HL-60/S4 treated with retinoic acid at 250 ng/mL for 4 days and 3 days (cell line): Measurements from ENCODE around the gene RDH13.
"Not testable (repeated sequence)": the region's sequence is repeated elsewhere in the genome, so short reads cannot be mapped to it uniquely, and the experiment has no call there.

Experiments used
- in situ Hi-C: fragments of 300-500 bp; cut with MboI; formaldehyde crosslinking; loops from 2 replicates; pipeline ENCODE4 v1.7.0; 2022; ENCODE audit warnings: low sequenced_read_pairs

RDH13 gene

DNA sequence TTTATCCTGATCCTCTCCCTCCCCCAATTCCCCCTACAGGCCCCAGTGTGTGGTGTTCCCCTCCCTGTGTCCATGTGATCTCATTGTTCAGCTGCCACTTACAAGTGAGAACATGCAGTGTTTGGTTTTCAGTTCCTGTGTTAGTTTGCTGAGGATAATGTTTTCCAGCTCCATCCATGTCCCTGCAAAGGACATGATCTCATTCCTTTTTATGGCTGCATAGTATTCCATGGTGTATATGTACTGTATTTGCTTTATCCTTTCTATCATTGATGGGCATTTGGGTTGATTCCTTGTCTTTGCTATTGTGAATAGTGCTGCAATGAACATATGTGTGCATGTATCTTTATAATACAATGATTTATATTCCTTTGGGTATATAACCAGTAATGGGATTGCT, 42.6 kb downstream of the RDH13 start:
- in situ Hi-C loops, result not testable (repeated sequence)

DNA sequence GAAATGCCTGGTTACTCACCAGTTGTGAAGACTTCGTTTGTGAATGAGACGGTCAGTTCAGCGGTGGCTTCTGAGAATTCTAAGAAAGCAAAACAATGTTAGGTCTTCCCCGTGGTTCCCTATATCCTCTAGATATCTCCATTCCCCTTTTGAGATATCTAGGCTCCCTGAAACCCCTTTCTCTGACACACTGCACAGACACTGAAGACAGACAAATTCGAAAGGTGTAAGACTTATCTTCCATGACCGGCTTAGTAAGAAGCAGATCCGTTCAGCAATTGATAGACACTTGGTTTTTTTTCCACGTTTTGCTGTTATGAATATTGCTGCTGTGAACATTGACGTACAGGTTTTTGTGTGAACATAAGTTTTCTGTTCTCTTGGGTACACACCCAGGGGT, 44.3 kb downstream of the RDH13 start:
- in situ Hi-C loops, result no loop called here

DNA sequence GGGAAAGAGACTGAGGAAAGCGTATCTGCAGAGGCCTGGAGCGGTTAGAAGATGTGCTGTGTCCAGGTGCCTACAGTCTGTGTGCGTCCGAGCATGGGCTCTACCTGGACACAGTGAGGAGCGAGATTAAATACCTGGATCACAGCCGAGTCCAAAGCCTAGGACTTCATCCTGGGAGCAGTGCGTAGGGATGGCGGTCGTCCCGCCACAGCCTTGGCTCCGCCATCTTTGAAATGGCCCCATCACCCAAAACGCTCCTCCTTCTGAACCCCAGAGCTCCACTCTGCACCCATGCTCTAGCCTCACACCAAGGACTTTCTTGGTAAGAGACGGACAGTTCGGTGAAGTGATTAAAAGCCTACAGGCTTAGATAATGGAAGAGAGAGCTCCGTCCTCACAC, 44.7 kb downstream of the RDH13 start:
- in situ Hi-C loops, result no loop called here

DNA sequence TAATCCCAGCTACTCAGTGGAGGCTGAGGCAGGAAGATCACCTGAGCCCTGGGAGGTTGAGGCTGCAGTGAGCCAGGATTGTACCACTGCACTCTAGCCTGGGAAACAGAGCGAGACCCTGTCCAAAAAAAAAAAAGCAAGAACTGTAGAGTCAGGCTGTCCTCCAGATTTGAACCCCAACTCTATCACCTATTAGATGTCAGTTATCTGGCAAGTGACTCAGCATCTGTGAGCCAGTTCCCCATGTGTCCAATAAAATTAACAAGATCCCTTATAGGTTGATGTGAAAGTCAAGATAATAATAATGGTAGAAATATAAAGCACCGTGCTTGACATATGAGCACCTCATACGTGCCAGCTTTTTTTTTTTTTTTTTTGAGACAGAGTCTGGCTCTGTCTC, 46.9 kb downstream of the RDH13 start:
- in situ Hi-C loops, result no loop called here

DNA sequence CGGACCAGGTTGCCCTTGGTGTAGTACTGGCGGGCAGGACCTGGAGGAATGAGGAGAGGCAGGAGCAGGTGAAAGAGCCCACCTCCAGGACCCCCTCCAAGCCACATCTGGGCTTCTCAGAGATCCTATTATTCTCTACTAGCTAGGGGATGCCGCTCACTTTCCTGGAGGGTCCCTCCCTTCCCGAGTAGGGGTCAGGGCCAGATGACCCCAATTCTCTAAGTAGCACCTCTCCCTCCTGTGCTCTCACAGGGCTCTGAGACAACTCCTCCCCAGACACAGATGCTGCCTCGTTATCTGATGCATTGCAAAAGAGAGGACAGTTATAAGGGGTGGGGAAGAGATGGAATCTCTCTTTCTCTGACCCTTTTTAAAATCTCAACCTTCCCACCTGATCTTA, 47.8 kb downstream of the RDH13 start:
- in situ Hi-C loops, result no loop called here

DNA sequence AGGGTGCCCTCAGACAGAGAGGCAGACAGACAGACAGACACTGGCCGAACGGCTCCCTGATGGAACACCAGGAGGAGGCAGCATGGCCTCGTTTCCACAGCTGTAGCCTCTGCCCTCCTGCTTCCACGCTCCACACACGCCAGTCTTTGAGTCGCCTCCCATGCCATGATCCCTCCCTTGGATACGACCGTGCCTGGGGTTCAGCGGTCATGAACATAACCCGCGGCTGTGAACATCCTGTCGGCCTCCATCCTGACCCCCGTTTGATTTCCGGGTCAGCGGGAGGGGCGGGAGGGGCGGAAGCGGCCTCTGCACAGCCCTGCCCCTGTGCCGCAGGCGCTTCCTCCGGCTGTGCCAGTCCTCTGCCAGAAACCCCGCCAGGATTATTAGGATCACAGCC, 48.2 kb downstream of the RDH13 start:
- in situ Hi-C loops, result no loop called here

DNA sequence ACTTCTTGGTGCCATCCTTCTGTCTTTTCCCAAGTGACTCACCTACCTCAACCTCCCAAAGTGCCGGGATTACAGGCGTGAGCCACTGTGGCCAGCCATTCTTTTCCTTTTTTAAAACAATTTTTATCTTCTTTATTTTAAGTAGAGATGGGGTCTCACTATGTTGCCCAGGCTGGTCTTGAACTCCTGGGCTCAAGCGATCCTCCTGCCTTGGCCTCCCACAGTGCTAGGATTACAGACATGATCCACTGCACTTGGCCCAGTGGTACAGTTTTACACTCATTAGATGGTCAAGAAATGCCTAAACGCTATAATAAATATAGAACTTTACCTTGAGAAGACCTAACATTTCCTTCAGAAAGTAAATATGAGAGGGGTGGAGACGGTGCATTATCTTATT, 49.4 kb downstream of the RDH13 start:
- in situ Hi-C loops, result no loop called here

DNA sequence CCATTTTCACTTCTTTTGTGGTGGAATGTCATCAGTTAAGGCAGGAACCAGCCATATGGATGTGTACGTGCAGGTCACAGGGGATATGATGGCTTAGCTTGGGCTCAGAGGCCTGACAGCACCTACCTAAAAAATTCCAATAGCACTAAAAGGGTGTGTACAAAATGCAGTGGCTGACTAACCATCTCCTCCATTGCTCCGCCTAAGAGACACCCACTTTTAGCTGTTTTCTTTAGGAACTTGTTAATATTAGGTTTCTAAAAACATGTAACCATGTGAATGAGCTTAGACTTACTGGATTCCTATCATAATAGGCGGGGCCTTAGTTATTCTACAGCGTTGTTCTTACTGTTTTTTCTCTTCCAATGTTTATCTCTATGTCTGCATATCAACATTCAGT, 50.6 kb downstream of the RDH13 start:
- in situ Hi-C loops, result no loop called here

DNA sequence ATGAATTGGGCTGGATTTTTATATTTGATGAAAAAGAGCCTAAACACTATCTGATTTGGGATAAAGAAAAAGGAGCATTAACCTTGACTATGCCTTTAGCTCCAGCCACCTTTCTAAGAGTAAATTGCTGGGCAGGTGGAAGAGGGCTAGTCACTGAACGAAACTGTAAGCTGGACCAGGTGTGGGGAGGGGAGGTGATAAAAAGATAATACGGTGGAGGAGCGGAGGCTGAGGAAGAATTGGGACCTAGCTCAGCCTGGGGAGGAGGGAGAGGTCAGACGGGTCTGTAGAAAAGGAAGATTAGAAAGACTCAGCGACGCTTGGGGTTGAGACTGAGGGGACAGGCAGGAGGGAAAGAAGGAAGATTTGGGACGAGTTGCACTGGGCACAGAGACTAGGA, 52.4 kb downstream of the RDH13 start:
- in situ Hi-C loops, result not testable (repeated sequence)

DNA sequence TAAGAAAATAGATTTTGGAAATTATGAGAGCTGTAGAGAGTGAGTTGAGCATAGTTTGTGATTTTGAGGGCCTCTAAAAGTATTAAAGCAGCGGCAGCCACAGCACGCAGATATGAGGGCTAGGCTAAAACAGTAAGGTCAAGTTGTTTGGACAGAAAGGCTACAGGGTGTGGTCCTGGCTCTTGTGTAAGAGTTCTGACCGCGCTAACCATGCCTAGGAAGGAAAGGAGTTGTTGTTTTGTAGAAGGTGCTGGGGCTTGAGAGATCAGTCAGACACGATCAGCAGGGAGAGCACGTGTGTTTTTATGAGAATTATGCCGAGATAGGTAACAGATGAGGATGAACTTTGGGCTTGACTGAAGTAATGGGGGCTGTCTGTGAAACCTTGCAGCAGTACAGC, 54.2 kb downstream of the RDH13 start:
- in situ Hi-C loops, result not testable (repeated sequence)

DNA sequence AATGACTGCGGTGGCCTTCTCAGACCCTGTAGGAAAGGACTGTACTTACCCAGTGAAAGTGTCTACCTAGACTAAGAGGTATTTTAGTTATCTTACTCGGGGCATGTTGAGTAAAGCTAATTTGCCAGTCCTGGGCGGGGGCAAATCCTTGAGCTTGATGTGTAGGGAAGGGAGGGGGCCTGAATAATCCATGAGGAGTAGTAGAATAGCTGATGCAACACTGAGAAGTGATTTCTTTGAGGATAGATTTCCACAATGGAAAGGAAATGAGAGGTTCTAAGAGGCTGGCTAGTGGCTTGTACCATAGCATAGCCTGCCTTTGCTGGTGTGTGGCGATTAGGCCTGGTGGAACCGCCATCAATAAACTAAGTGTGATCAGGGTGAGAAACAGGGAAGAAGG, 54.8 kb downstream of the RDH13 start:
- in situ Hi-C loops, result not testable (repeated sequence)

DNA sequence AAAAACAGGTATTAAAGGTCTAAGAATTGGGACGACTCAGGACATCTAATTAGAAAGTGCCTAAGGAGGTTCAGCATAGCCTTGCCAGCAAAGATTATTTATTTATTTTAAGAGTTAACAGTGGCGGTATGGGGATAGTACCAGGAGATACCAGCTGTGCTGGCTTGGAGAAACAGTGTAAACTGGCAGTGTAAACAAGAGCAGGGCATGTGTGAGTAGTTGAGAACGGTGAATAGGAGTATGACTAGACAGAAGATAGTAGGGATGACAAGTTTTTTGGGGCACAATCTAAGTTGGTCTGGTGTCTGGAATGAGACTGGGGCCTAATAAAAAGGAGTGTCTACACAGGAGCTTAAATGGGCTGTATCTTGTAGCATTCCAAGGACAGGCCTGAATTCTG, 55.4 kb downstream of the RDH13 start:
- in situ Hi-C loops, result not testable (repeated sequence)

DNA sequence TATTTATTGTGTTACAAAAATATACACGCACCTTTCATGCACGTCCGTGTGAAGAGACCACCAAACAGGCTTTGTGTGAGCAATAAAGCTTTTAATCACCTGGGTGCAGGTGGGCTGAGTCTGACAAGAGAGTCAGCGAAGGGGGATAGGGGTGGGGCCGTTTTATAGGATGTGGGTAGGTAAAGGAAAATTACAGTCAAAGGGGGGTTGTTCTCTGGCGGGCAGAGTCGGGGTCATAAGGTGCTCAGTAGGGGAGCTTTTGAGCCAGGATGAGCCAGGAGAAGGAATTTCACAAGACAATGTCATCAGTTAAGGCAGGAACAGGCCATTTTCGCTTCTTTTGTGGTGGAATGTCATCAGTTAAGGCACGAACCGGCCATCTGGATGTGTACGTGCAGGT, 56.2 kb downstream of the RDH13 start:
- in situ Hi-C loops, result not testable (repeated sequence)

DNA sequence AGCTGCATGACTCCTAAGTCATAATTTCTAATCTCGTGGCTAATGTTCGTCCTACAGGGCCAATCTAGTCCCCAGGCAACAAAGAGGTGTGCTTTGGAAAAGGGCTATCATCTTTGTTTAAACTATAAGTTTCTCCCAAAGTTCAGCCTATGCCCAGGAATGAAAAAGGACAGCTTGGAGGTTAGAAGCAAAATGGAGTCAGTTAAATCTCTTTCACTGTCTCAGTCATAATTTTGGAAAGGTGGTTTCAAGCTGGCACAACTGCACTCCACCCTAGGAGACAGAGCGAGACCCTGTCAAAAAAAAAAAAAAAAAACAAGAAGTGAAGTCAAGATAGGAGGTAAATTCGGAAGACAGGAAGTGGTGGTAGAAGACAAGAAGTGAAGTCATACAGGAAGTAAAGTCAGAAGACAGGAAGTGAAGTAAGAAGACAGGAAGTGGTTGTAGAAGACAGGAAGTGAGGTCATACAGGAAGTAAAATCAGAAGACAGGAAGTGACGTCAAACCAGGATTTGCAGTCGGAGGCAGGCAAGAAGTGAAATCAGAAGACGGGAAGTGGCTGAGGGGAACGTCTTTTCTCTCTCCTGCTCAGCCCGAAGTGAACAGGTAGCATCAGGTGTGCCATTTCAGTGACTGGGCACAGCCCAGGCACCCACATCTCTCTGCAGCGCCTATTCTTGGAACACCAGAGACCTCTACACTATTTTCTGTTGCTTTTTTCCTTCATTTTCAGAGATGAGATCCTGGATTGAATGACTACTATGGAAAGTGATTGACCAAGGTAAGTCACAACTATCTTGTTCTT, 57.1 kb downstream of the RDH13 start:
- in situ Hi-C loops, result no loop called here

DNA sequence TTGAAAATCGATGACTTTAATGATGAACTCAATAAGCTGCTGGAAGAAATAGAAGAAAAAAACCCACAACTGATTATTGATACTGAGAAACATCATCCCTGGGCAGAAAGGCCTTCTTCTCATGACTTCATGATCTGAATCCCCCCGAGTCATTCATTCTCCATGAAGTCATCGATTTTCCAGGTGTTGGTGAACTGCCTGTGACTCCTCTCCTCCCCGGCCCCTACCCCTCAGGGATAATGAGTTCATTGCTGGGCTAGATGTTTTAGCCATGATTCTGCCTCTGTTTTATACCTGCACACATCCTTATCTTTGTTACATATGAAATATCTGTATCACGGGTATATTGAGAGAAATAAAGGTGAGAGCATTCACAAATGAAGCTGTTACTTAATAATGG, 62.2 kb downstream of the RDH13 start:
- in situ Hi-C loops, result no loop called here

DNA sequence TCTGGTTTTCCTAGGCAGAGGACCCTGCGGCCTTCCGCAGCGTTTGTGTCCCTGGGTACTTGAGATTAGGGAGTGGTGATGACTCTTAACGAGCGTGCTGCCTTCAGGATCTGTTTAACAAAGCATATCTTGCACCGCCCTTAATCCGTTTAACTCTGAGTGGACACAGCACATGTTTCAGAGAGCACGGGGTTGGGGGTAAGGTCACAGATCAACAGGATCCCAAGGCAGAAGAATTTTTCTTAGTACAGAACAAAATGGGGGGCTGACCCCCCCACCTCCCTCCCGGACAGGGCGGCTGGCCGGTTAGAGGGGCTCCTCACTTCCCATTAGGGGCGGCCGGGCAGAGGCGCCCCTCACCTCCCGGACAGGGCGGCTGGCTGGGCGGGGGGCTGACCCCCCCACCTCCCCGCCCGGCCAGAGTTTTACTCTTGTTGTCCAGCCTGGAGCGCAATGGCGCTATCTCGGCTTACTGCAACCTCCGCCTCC, 64.2 kb downstream of the RDH13 start:
- in situ Hi-C loops, result not testable (repeated sequence)

DNA sequence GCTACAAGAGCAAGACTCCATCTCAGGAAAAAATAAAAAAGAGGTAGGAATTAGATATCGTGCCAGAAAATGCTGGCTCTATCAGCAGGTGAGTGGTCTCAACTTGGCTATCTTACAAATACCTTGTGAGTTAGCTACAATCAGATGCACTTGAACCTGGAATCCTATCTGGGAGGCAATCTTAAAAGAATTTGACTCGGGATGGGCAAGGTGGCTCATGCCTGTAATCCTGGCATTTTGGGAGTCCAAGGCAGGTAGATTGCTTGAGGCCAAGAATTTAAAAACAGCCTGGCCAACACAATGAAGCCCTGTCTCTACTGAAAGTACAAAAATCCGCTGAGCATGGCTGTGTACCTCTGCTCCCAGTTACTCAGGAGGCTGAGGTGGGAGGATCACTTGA, 67.4 kb downstream of the RDH13 start:
- in situ Hi-C loops, result no loop called here
